ENCODE data around the gene TSC1. TPM values are rescaled to one million over a fixed set of nuclear protein-coding genes. Genes with fewer than 3 reads are reported as not detected.
A peak's percentile ranks its signal among the peaks of the same experiment; 100 is the strongest.

Gene TSC1
- total RNA-seq, 1 donor from 2014 or later, result 52.8 TPM

GRCh38 chr9:132943651-132944293 is 644 bp downstream of the TSC1 start:
- Histone ChIP-seq H3K9me3 (replicated peaks) (no peaks in the 10 kb centered on the region), H3K27me3 (ENCODE audit: low read depth) (no peaks in the 10 kb centered on the region), H3K4me3 (peak overlapping the region; percentile 100), H3K36me3 (no peaks in the 10 kb centered on the region), H3K4me1 (peaks cover 77% of the 10 kb centered on the region), H3K27ac (replicated peaks) (peak overlapping the region; percentile 98)
- DNase-seq, result no peak
- no peak for TF ChIP-seq CTCF (IDR thresholded peaks at IDR 0.05; ENCODE audit: borderline replicate concordance)
- intact Hi-C loops (cut with micrococcal nuclease), result no loop called here

GRCh38 chr9:132942541-132943182 is 1.8 kb downstream of the TSC1 start:
- Histone ChIP-seq H3K36me3 (no peaks in the 10 kb centered on the region), H3K4me3 (peak overlapping the region; percentile 100)

GRCh38 chr9:132939169-132939568 is 5.2 kb downstream of the TSC1 start:
- Histone ChIP-seq H3K36me3 (no peaks in the 10 kb centered on the region), H3K9me3 (replicated peaks) (no peaks in the 10 kb centered on the region), H3K27me3 (ENCODE audit: low read depth) (no peaks in the 10 kb centered on the region), H3K4me1 (peaks cover 90% of the 10 kb centered on the region), H3K4me3 (no peak overlapping the region), H3K27ac (replicated peaks) (no peak overlapping the region)
- no peak for DNase-seq
- no peak for TF ChIP-seq CTCF (IDR thresholded peaks at IDR 0.05; ENCODE audit: borderline replicate concordance)
- intact Hi-C loops (cut with micrococcal nuclease), result no loop called here

More at GRCh38 chr9:132942541-132943182, 1.8 kb downstream of the TSC1 start:
- Histone ChIP-seq H3K4me1 (peaks cover 88% of the 10 kb centered on the region), H3K27me3 (ENCODE audit: low read depth) (no peaks in the 10 kb centered on the region), H3K9me3 (replicated peaks) (no peaks in the 10 kb centered on the region), H3K27ac (replicated peaks) (peak overlapping the region; percentile 63)
- TF ChIP-seq CTCF (IDR thresholded peaks at IDR 0.05; ENCODE audit: borderline replicate concordance), result no peak
- no peak for DNase-seq
- intact Hi-C loops (cut with micrococcal nuclease), result no loop called here

DNA sequence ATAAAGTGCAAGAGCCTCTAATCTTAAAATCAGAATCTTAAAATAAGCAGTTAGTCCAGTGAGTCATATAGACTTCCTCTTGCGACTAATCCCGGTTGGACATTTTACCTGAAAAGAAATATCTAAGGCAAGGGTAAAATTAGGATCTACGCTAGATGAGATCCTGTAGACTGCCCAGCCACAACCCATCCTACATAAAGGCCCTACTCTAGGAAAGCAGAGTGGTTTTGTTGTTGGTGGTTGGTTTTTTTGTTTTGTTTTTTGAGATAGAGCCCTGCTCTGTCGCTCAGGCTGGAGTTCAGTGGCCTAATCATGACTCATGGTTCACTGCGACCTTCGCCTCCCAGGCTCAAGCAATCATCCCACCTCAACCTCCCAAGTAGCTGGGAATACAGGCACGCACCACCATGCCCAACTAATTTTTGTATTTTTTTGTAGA is 6.9 kb downstream of the TSC1 start:
- H3K36me3 ChIP-seq, result peaks cover 6% of the 10 kb centered on the region
- no peaks in the 10 kb centered on the region for H3K9me3 ChIP-seq (replicated peaks)
- H3K27ac ChIP-seq (replicated peaks), result no peak overlapping the region
- no peak for TF ChIP-seq CTCF (IDR thresholded peaks at IDR 0.05; ENCODE audit: borderline replicate concordance)
- no peak overlapping the region for H3K4me3 ChIP-seq
- intact Hi-C loops (cut with micrococcal nuclease), result no loop called here
- peaks cover 73% of the 10 kb centered on the region for H3K4me1 ChIP-seq
- no peak for DNase-seq
- H3K27me3 ChIP-seq (ENCODE audit: low read depth), result no peaks in the 10 kb centered on the region

DNA sequence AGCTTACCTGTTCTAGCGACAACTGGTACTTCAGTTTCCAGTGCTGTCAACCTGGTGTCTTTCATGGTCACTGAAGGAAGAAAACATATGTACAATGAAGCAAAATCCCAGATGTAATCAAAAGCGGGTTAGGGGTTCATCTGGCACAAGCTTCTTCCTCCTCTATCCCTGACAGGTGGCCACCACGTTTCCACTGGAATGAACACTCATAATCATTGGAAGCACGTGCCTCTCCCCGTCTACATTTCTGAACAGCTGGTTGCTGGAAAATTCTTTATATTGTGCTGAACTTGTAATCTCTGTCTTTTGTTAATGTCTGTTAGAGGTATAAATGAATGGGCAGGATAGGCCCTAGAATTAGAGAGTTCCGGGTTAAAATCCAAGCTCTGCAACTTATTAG is 9.4 kb downstream of the TSC1 start:
- peaks cover 8% of the 10 kb centered on the region for H3K36me3 ChIP-seq
- TF ChIP-seq CTCF (IDR thresholded peaks at IDR 0.05; ENCODE audit: borderline replicate concordance), result no peak
- no peak for DNase-seq
- no peak overlapping the region for H3K4me3 ChIP-seq
- no peak overlapping the region for H3K27ac ChIP-seq (replicated peaks)
- H3K9me3 ChIP-seq (replicated peaks), result no peaks in the 10 kb centered on the region
- H3K27me3 ChIP-seq (ENCODE audit: low read depth), result no peaks in the 10 kb centered on the region
- peaks cover 48% of the 10 kb centered on the region for H3K4me1 ChIP-seq
- intact Hi-C loops (cut with micrococcal nuclease), result no loop called here
